Measurements from ENCODE around the gene DBP.
"Not testable (repeated sequence)": the region's sequence is repeated elsewhere in the genome, so short reads cannot be mapped to it uniquely, and the experiment has no call there.

The DBP gene

DNA sequence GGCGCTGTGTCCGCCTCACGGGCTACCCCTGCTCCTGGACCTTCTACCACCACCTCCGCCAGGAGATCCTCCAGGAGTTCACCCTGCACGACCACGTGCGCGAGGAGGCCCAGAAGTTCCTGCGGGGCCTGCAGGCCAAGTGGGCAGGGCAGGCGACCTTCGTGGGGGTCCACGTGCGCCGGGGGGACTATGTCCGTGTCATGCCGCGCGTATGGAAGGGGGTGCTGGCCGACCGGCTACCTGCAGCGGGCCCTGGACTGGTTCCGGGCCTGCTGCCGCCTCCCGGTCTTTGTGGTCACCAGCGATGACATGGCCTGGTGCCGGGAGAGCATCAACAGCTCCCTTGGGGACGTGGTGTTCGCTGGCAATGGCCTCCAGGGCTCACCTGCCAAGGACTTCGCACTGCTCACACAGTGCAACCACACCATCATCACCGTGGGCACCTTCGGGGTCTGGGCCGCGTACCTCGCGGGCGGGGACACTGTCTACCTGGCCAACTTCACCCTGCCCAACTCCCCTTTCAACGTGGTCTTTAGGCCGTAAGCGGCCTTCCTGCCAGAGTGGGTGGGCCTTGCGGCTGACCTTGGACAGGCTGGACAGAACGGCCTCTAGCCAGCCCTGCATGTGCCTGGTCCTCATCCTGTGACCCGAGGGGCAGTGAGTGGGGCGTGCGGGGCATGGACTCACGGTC is 43.4 kb upstream of the DBP start:
- in situ Hi-C loops (cut with HindIII; ENCODE audit: low sequenced_read_pairs) = no loop called here
- DNase-seq (ENCODE audit: low read depth, low spot score) = no peak
- no peak overlapping the region for H3K4me3 ChIP-seq (ENCODE audit: low read depth, low read length)
- TF ChIP-seq, protein P1, sequence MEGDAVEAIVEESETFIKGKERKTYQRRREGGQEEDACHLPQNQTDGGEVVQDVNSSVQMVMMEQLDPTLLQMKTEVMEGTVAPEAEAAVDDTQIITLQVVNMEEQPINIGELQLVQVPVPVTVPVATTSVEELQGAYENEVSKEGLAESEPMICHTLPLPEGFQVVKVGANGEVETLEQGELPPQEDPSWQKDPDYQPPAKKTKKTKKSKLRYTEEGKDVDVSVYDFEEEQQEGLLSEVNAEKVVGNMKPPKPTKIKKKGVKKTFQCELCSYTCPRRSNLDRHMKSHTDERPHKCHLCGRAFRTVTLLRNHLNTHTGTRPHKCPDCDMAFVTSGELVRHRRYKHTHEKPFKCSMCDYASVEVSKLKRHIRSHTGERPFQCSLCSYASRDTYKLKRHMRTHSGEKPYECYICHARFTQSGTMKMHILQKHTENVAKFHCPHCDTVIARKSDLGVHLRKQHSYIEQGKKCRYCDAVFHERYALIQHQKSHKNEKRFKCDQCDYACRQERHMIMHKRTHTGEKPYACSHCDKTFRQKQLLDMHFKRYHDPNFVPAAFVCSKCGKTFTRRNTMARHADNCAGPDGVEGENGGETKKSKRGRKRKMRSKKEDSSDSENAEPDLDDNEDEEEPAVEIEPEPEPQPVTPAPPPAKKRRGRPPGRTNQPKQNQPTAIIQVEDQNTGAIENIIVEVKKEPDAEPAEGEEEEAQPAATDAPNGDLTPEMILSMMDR (IDR thresholded peaks at IDR 0.05; ENCODE audit: low read depth, low read length) = no peak

DNA sequence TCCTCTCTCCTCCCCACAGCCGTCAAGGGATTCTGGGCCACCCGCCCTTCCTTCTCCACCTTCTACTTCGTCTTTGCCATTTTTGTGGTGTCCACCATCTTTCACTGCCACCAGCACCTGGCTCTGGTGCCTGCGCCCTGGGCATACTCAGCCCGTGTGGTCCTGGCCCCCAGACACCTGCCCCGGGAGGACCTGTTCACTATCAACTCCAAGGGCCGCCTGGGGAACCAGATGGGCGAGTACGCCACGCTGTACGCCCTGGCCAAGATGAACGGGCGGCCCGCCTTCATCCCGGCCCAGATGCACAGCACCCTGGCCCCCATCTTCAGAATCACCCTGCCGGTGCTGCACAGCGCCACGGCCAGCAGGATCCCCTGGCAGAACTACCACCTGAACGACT is 42.8 kb upstream of the DBP start:
- in situ Hi-C loops (cut with HindIII; ENCODE audit: low sequenced_read_pairs); DNase-seq (ENCODE audit: low read depth, low spot score): not testable (repeated sequence)

DNA sequence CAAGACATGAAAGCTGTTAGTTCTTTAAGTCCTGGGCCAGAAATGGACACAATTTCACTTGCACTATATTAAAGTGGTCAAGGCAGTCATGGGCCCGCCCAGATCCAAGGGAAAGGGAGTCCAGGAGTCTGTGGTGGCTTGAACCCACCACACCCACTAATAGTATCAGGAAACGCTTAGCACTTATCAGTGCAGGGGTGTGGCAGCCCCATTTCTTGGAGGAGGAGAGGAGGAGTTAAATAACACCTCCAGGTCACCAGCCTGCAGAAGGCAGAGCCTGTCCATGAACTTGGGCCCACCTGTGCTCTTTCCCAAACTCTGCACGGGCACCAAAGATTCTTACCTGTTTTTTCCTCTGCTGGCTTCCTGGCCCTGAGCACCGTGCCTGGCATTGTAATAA is 41.0 kb upstream of the DBP start:
- TF ChIP-seq, protein P1 (IDR thresholded peaks at IDR 0.05; ENCODE audit: low read depth, low read length) = no peak

More for the DNA sequence above, 42.8 kb upstream of the DBP start:
- H3K4me3 ChIP-seq (ENCODE audit: low read depth, low read length) = not testable (repeated sequence)

DNA sequence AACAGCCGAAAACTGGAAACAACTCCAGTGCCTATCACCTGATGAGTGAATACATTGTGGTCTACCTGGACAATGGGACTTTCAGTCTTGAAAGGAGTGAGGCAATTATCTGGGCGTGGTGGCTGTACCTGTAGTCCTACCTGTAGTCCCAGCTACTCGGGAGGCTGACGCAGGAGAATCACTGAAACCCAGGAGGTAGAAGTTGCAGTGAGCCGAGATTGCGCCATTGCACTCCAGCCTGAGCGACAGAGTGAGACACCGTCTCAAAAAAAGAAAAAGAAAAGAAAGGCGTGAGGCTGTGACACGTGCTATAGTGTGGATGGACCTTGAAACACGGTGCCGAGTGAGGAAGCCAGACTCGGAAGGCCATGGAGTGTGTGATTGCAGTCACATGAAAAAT is 39.7 kb upstream of the DBP start:
- DNase-seq (ENCODE audit: low read depth, low spot score) = no peak
- in situ Hi-C loops (cut with HindIII; ENCODE audit: low sequenced_read_pairs) = no loop called here
- TF ChIP-seq, protein P1 (IDR thresholded peaks at IDR 0.05; ENCODE audit: low read depth, low read length) = no peak
- no peak overlapping the region for H3K4me3 ChIP-seq (ENCODE audit: low read depth, low read length)

More for the DNA sequence above, 41.0 kb upstream of the DBP start:
- no peak for DNase-seq (ENCODE audit: low read depth, low spot score)
- H3K4me3 ChIP-seq (ENCODE audit: low read depth, low read length) = no peak overlapping the region
- in situ Hi-C loops (cut with HindIII; ENCODE audit: low sequenced_read_pairs) = no loop called here

DNA sequence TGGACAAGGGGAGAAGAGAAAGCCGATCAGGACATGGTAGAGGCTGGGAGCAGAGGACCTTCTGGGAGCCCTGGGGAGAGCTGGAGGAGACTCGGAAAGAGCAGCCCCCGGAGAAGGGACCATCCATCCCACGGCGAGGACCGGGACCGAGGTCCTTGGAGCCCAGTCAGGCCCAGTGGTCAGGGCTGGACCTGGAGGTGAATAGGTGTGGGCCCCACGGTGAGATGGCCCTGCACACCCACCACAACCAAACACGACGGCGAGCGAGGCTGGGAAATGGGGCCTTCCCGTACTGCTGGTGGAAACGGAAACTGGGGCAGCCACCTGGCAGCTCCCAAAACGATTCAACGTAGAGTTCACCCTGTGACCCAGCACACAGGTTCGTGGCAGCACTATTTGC is 39.3 kb upstream of the DBP start:
- in situ Hi-C loops (cut with HindIII; ENCODE audit: low sequenced_read_pairs) = no loop called here
- no peak overlapping the region for H3K4me3 ChIP-seq (ENCODE audit: low read depth, low read length)

DNA sequence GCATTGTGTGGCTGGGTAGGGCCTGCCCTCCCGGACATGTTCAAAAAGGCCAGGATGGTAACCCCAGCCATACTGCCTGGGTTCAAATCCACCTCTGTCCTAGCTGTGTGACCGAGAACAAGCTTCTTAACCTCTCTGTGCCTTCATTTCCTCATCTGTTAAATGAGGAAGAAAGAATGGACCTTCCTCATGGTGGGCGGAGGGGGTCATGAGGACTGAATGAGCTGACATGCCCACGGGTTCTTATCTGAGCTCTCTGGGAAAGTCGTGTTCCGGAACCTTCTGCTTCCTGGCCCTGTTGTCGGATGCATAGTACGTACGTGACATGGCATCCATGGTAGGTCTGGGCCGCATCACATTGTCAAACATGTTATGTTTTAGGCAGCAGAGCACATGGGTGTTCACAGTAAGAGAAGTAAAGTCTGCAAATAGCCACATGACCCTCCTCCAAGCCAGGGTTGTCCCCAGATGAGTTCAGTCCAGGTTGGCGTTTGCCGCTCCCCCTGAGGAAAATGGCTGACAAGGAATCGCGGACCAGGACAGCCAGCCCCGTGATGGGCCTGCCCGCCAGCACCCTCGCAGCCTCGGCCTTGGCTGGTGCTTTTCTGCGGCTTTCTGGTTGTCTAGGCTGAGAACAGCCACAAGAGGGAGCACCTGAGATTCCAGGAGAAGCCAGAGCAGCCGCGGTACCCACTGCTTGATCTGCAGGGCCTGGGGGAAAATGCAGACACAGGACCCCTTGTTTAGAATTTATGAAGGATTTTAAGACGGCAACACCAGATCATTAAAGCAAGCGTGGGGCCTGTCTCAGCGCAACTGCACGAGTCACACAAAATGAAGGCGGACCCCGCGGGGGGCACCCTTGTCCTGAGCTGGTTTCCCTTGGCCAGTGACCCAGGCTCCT is 38.0 kb upstream of the DBP start:
- no peak overlapping the region for H3K4me3 ChIP-seq (ENCODE audit: low read depth, low read length)
- TF ChIP-seq, protein P1 (IDR thresholded peaks at IDR 0.05; ENCODE audit: low read depth, low read length) = peak; percentile 94
- in situ Hi-C loops (cut with HindIII; ENCODE audit: low sequenced_read_pairs) = no loop called here
- peak; percentile 76 for DNase-seq (ENCODE audit: low read depth, low spot score)

More for the DNA sequence above, 39.3 kb upstream of the DBP start:
- DNase-seq (ENCODE audit: low read depth, low spot score) = no peak
- TF ChIP-seq, protein P1 (IDR thresholded peaks at IDR 0.05; ENCODE audit: low read depth, low read length) = no peak

All from astrocyte of the spinal cord (primary cell).